B cell (primary cell): ENCODE measurements around the gene RBM28. TPM values are rescaled to one million over a fixed set of nuclear protein-coding genes. Genes with fewer than 3 reads are reported as not detected.

Experiments
- ATAC-seq: fragments of 200-7000 bp; cut with Tn5 transposase; one replicate; pipeline ENCODE4 v1.10.0; 2021; ENCODE audit warnings: low read depth, mild to moderate bottlenecking, moderate number of reproducible peaks, moderate library complexity
- CTCF ChIA-PET: fragments of 350-600 bp; sonication (Branson Sonifier 250); formaldehyde crosslinking; loops from one replicate; lab custom pipeline; 2021; ENCODE audit warnings: antibody characterized with exemption, inconsistent platforms; lab: Charles Lee
- POLR2A ChIA-PET: fragments of 350-600 bp; sonication (Branson Sonifier 250); formaldehyde crosslinking; loops from one replicate; lab custom pipeline; 2021; ENCODE audit warnings: antibody characterized with exemption; lab: Charles Lee
- DNase-seq: peaks from one replicate; pipeline ENCODE4 v3.0.0; 2013
- H2AFZ ChIP-seq: 2 replicates; pipeline ENCODE4 v1.6.1; 2012; ENCODE audit warnings: mild to moderate bottlenecking, low read depth, low read length; ENCODE audit not compliant: insufficient read depth, poor library complexity, severe bottlenecking
- H3K27ac ChIP-seq, 2 donors: 1 replicate in 1 of 2; 2 replicates in 1 of 2; pipeline ENCODE4 v1.5.1; 2012 to 2013; ENCODE audit warnings: low read length in 2 of 2, mild to moderate bottlenecking in 2 of 2, moderate library complexity in 1 of 2
- H3K27me3 ChIP-seq, 4 experiments: fragments of 200-600 bp in 1 of 4; sonication (generic) in 1 of 4; replicated peaks in 1 of 4; 1 replicate in 2 of 4; 2 replicates in 2 of 4; pipeline versions ENCODE4 v1.6.1 to v1.7.0; 2013 to 2016; ENCODE audit warnings: low read length in 3 of 4, mild to moderate bottlenecking in 2 of 4, mixed read lengths in 1 of 4, moderate library complexity in 1 of 4; ENCODE audit not compliant: insufficient read depth in 4 of 4, control insufficient read depth in 3 of 4; ENCODE audit errors: control extremely low read depth in 1 of 4
- H3K36me3 ChIP-seq, 2 experiments: replicated peaks in 1 of 2; 1 replicate in 1 of 2; 2 replicates in 1 of 2; pipeline versions ENCODE4 v1.6.1 to v1.7.1; 2013; ENCODE audit warnings: low read length in 1 of 2; ENCODE audit not compliant: insufficient read depth in 2 of 2, control insufficient read depth in 1 of 2; ENCODE audit errors: control extremely low read depth in 1 of 2, extremely low read depth in 1 of 2
- H3K4me1 ChIP-seq, 2 donors: fragments of 200-600 bp in 1 of 2; sonication (generic) in 1 of 2; 1 replicate in 1 of 2; 2 replicates in 1 of 2; pipeline versions ENCODE4 v1.5.1 to v1.6.1; 2013 to 2017; ENCODE audit warnings: low read length in 2 of 2; ENCODE audit not compliant: control insufficient read depth in 2 of 2, insufficient read depth in 2 of 2
- H3K4me2 ChIP-seq: replicated peaks from 2 replicates; pipeline ENCODE3; 2012; ENCODE audit warnings: mild to moderate bottlenecking, low read depth, low read length; ENCODE audit not compliant: poor library complexity, severe bottlenecking
- H3K4me3 ChIP-seq, 5 experiments: fragments of 200-600 bp in 1 of 5; sonication (generic) in 1 of 5; 1 replicate in 3 of 5; 2 replicates in 2 of 5; pipeline versions ENCODE4 v1.5.1 to v1.7.0; 2011 to 2016; ENCODE audit warnings: low read length in 4 of 5, mild to moderate bottlenecking in 4 of 5, low read depth in 2 of 5, control low read depth in 1 of 5, moderate library complexity in 1 of 5; ENCODE audit not compliant: insufficient read depth in 1 of 5; ENCODE audit errors: control extremely low read depth in 1 of 5, extremely low read depth in 1 of 5
- H3K79me2 ChIP-seq: fragments of 200-600 bp; sonication (generic); one replicate; pipeline ENCODE4 v1.6.0; 2016; ENCODE audit warnings: low read length; ENCODE audit not compliant: control insufficient read depth, insufficient read depth
- H3K9ac ChIP-seq: fragments of 200-600 bp; sonication (generic); 2 replicates; pipeline ENCODE4 v1.6.1; 2017; ENCODE audit warnings: mild to moderate bottlenecking, low read length, moderate library complexity
- H3K9me3 ChIP-seq, 3 donors: one replicate each; pipeline versions ENCODE4 v1.6.1 to v1.7.1; 2013; ENCODE audit warnings: low read length in 2 of 3; ENCODE audit not compliant: control insufficient read depth in 2 of 3, insufficient read depth in 1 of 3; ENCODE audit errors: control extremely low read depth in 1 of 3
- H4K20me1 ChIP-seq: 2 replicates; pipeline ENCODE4 v1.6.0; 2012; ENCODE audit warnings: mild to moderate bottlenecking, low read length; ENCODE audit not compliant: insufficient read depth, control insufficient read depth, poor library complexity, severe bottlenecking
- H3K27ac Mint-ChIP-seq: one replicate; pipeline ENCODE4 v1.8.0; 2021; ENCODE audit warnings: mixed read lengths
- H3K27me3 Mint-ChIP-seq: one replicate; pipeline ENCODE4 v1.8.0; 2021; ENCODE audit warnings: mixed read lengths
- H3K4me1 Mint-ChIP-seq: one replicate; pipeline ENCODE4 v1.8.0; 2021; ENCODE audit warnings: mixed read lengths
- H3K4me3 Mint-ChIP-seq: one replicate; pipeline ENCODE4 v1.8.0; 2021; ENCODE audit warnings: mixed read lengths
- H3K9me3 Mint-ChIP-seq: one replicate; pipeline ENCODE4 v1.8.0; 2022; ENCODE audit warnings: mixed read lengths; ENCODE audit not compliant: insufficient read depth
- CTCF ChIP-seq: fragments of 200-600 bp; IDR thresholded peaks from one replicate; pipeline ENCODE4 v1.8.0; 2022; ENCODE audit warnings: antibody characterized with exemption, mild to moderate bottlenecking
- EZH2 ChIP-seq: IDR thresholded peaks from 2 replicates; pipeline ENCODE4 v1.6.1; 2012; ENCODE audit warnings: borderline replicate concordance, low read depth, mild to moderate bottlenecking, moderate library complexity, low read length; ENCODE audit not compliant: insufficient read depth, poor library complexity, severe bottlenecking
- WGBS: methylation state at CpG from one replicate; pipeline ENCODE4 v1.1.5; 2013; ENCODE audit warnings: missing lambda C conversion rate; ENCODE audit not compliant: insufficient coverage; 5-methylcytosine and 5-hydroxymethylcytosine counted together
- intact Hi-C: fragments of 100-400 bp; cut with micrococcal nuclease; formaldehyde crosslinking; loops from one replicate; pipeline ENCODE4 v1.10.0; 2022
- polyA plus RNA-seq: library from polyadenylated mRNA; depleted of rRNA; stranded (reverse); fragments of >200 nt; gene quantifications from 2 replicates; pipeline ENCODE4 v1.2.3, GENCODE V29; 2012
- total RNA-seq, 2 donors: library from RNA; stranded (reverse); fragments of 120-200 nt in 1 of 2; gene quantifications; 1 replicate in 1 of 2; 2 replicates in 1 of 2; pipeline versions ENCODE4 v1.2.3 to v1.2.4, GENCODE V29; 2013 to 2022

RBM28 gene
- total and polyA plus RNA-seq, 2 donors (not counting 1 experiment from before 2014, with no cell fraction given) = 10.7 to 46.2 TPM

DNA sequence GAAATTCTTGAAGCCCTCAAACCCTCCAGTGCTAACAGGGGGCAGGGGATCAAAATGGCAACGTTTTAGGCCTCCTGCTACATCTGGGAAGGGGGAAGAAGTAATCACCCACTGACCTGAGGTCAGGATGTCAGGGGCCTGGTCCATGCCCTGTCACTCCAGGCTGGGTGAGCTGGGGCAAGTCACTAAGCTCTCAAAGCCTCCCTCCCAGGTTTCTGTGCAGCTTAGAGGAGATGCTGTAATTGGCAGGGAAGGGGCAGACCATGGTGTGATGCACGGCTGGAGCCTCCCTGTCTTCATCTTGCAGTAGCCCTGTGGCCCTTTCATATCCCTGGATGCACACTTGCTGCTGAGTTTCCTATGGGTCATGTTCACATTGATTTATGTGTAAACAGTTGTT is 75.5 kb downstream of the RBM28 start:
- peaks cover 0 to 21% (median 0%) of the 10 kb centered on the region in 4 experiments for H3K27me3 ChIP-seq
- H3K79me2 ChIP-seq = no peaks in the 10 kb centered on the region
- H3K4me2 ChIP-seq = no peak overlapping the region
- H3K9ac ChIP-seq = no peak overlapping the region
- H4K20me1 ChIP-seq = no peaks in the 10 kb centered on the region
- Mint-ChIP-seq H3K27ac (no peak overlapping the region), H3K4me1 (peaks cover 1% of the 10 kb centered on the region), H3K9me3 (no peaks in the 10 kb centered on the region), H3K27me3 (peaks cover 36% of the 10 kb centered on the region), H3K4me3 (no peak overlapping the region)
- DNase-seq = no peak
- WGBS = 17% methylated on average over 1 of the region's 2 CpGs
- H3K27ac ChIP-seq = no peak overlapping the region
- intact Hi-C loops = no loop called here
- ChIA-PET POLR2A (no interaction called here), CTCF (no interaction called here)
- no peaks in the 10 kb centered on the region for H3K36me3 ChIP-seq
- no peak for ATAC-seq
- H3K9me3 ChIP-seq = peaks cover 0 to 19% (median 0%) of the 10 kb centered on the region in 3 donors
- no peak overlapping the region for H3K4me3 ChIP-seq
- no peak overlapping the region for H2AFZ ChIP-seq
- TF ChIP-seq CTCF (no peak), EZH2 (no peak)
- no peaks in the 10 kb centered on the region for H3K4me1 ChIP-seq

GRCh38 chr7:128267595-128267924 is 76.1 kb downstream of the RBM28 start:
- Histone ChIP-seq H3K9ac (no peak overlapping the region), H3K36me3 (no peaks in the 10 kb centered on the region), H3K4me2 (no peak overlapping the region), H3K79me2 (no peaks in the 10 kb centered on the region), H4K20me1 (no peaks in the 10 kb centered on the region), H3K9me3 (peaks cover 0 to 19% (median 0%) of the 10 kb centered on the region in 3 donors), H3K27me3 (peaks cover 0 to 21% (median 0%) of the 10 kb centered on the region in 4 experiments), H3K4me1 (no peaks in the 10 kb centered on the region), H3K27ac (no peak overlapping the region), H2AFZ (no peak overlapping the region), H3K4me3 (no peak overlapping the region)
- H3K27ac Mint-ChIP-seq = no peak overlapping the region
- POLR2A ChIA-PET = no interaction called here
- no peak overlapping the region for H3K4me3 Mint-ChIP-seq
- WGBS = 92% methylated on average over 4 of the region's 4 CpGs
- intact Hi-C loops = no loop called here
- DNase-seq (no peak), ATAC-seq (no peak)
- no peaks in the 10 kb centered on the region for H3K4me1 Mint-ChIP-seq
- CTCF ChIA-PET = no interaction called here
- H3K27me3 Mint-ChIP-seq = peaks cover 34% of the 10 kb centered on the region
- H3K9me3 Mint-ChIP-seq = no peaks in the 10 kb centered on the region
- TF ChIP-seq EZH2 (no peak), CTCF (no peak)
